ENCODE data around the gene GPR18.
"Not testable (repeated sequence)": the region's sequence is repeated elsewhere in the genome, so short reads cannot be mapped to it uniquely, and the experiment has no call there.

Gene GPR18

GRCh38 chr13:99266827-99267226, 8.6 kb upstream of the GPR18 start:
- no peak for DNase-seq (ENCODE audit: low read depth)

GRCh38 chr13:99265821-99266426, 7.7 kb upstream of the GPR18 start:
- no peak for DNase-seq (ENCODE audit: low read depth)

- DNase-seq (ENCODE audit: low read depth), result no peak
Observed at GRCh38 chr13:99265162-99265800, 7.1 kb upstream of the GPR18 start.

- no peak for DNase-seq (ENCODE audit: low read depth)
Observed at GRCh38 chr13:99264051-99264450, 5.9 kb upstream of the GPR18 start.

GRCh38 chr13:99263126-99263785, 5.1 kb upstream of the GPR18 start:
- no peak for DNase-seq (ENCODE audit: low read depth)

GRCh38 chr13:99261059-99261458, 2.9 kb upstream of the GPR18 start:
- no peak for DNase-seq (ENCODE audit: low read depth)

GRCh38 chr13:99260216-99260615, 2.0 kb upstream of the GPR18 start:
- no peak for DNase-seq (ENCODE audit: low read depth)

- DNase-seq (ENCODE audit: low read depth), result no peak
Observed at GRCh38 chr13:99258946-99259345, 767 bp upstream of the GPR18 start.

- no peak for DNase-seq (ENCODE audit: low read depth)
Observed at GRCh38 chr13:99257291-99257690, 888 bp downstream of the GPR18 start.

- DNase-seq (ENCODE audit: low read depth), result no peak
Observed at GRCh38 chr13:99256709-99257108, 1.5 kb downstream of the GPR18 start.

GRCh38 chr13:99256283-99256682, 1.9 kb downstream of the GPR18 start:
- DNase-seq (ENCODE audit: low read depth), result no peak

- DNase-seq (ENCODE audit: low read depth), result no peak
Observed at GRCh38 chr13:99255271-99255670, 2.9 kb downstream of the GPR18 start.

- DNase-seq (ENCODE audit: low read depth), result no peak
Observed at GRCh38 chr13:99254830-99255229, 3.3 kb downstream of the GPR18 start.

GRCh38 chr13:99251921-99252320, 6.3 kb downstream of the GPR18 start:
- no peak for DNase-seq (ENCODE audit: low read depth)

- DNase-seq (ENCODE audit: low read depth), result no peak
Observed at GRCh38 chr13:99250982-99251825, 7.0 kb downstream of the GPR18 start.

GRCh38 chr13:99249606-99250005, 8.6 kb downstream of the GPR18 start:
- DNase-seq (ENCODE audit: low read depth), result not testable (repeated sequence)

- DNase-seq (ENCODE audit: low read depth), result not testable (repeated sequence)
Observed at GRCh38 chr13:99249178-99249577, 9.0 kb downstream of the GPR18 start.

GRCh38 chr13:99246100-99246499, 12.1 kb downstream of the GPR18 start:
- no peak for DNase-seq (ENCODE audit: low read depth)

GRCh38 chr13:99237981-99238662, 20.1 kb downstream of the GPR18 start:
- no peak for DNase-seq (ENCODE audit: low read depth)

- no peak for DNase-seq (ENCODE audit: low read depth)
Observed at GRCh38 chr13:99231721-99232120, 26.5 kb downstream of the GPR18 start.

GRCh38 chr13:99230991-99231390, 27.2 kb downstream of the GPR18 start:
- no peak for DNase-seq (ENCODE audit: low read depth)

- not testable (repeated sequence) for DNase-seq (ENCODE audit: low read depth)
Observed at GRCh38 chr13:99230588-99230987, 27.6 kb downstream of the GPR18 start.
